Heart left ventricle (tissue), 13 donors: ENCODE results near the gene ARHGAP15.

Experiments
- CTCF ChIP-seq, 12 donors: fragments of 200-600 bp; sonication (generic) in 4 of 12; IDR thresholded peaks; one replicate each; pipeline versions ENCODE4 v1.5.0 to v1.8.0; 2018 to 2022; ENCODE audit warnings: antibody characterized with exemption in 12 of 12, mild to moderate bottlenecking in 5 of 12
- POLR2A ChIP-seq, 2 donors: fragments of 450-650 bp; IDR thresholded peaks; one replicate each; pipeline ENCODE4 v1.6.1; 2017; ENCODE audit warnings: antibody characterized with exemption in 2 of 2, mild to moderate bottlenecking in 2 of 2, moderate library complexity in 2 of 2
- donor health status: ischemic (EF 13 %, LVEDD 7.1; RV severe dilation, severe dysfunction).
- donor health status: DM: no; HTN: yes; CAD: no.
- donor health status: DM: no; HTN: no; CAD: no.
- donor health status: ischemic (EF 25% LVEDD 6.9; RV normal size, moderate dysfunction).
- donor health status: ischemic (EF 25% LVEDD 5.7; RV mildly dilated, moderate dysfunction).
- donor health status: ischemic (EF 35%, LVEDD 5.7; RV mildly dilated, moderate dysfunction).
- donor health status: nonischemic (EF 11% LVEDD 7.7; RV severe dilation, severe dysfunction).
- donor health status: DM: yes; HTN: yes; CAD: no.
- donor health status: PGD.
- donor health status: ischemic (EF 29% LVEDD 5.4; RV normal size, mild dysfunction).
- donor health status: nonischemic (EF 23%, LVEDD 6.1; RV moderate dilation, normal function).

GRCh38 chr2:143730155-143730952 lies 601.1 kb downstream of the ARHGAP15 start:
- TF ChIP-seq CTCF (IDR thresholded peaks at IDR 0.05) (no peak), POLR2A (IDR thresholded peaks at IDR 0.05) (no peak)
